Measurements from ENCODE around the gene SURF2.

Gene SURF2

GRCh38 chr9:133353548-133353947, 2.8 kb upstream of the SURF2 start:
- in situ Hi-C loops (cut with MboI; ENCODE audit: low sequenced_read_pairs), result no loop called here

DNA sequence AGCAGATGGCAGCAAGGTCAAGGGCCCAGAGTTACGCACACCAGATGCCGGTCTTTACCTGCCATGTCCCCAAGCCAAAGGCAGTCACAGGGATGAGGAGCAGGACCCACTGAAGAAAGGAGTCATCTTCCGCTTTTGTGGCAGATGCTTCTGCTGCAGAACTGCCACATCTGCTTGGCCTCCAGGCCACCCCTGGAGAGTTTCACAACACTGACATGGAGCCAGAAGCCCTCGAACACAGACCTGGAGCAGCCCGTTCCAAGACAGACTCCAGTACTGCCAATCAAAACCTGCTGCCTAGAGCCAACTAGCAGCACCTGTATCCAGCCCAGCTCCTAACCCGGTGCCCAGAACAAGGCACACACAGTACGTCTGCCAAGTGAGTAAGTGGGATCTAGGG, 1.6 kb upstream of the SURF2 start:
- in situ Hi-C loops (cut with MboI; ENCODE audit: low sequenced_read_pairs), result no loop called here

- in situ Hi-C loops (cut with MboI; ENCODE audit: low sequenced_read_pairs), result no loop called here
These were observed 431 bp upstream of the SURF2 start for GRCh38 chr9:133355881-133356357.

GRCh38 chr9:133357656-133358055, 1.3 kb downstream of the SURF2 start:
- in situ Hi-C loops (cut with MboI; ENCODE audit: low sequenced_read_pairs), result no loop called here

- in situ Hi-C loops (cut with MboI; ENCODE audit: low sequenced_read_pairs), result no loop called here
These were observed 3.2 kb downstream of the SURF2 start for GRCh38 chr9:133359399-133360175.

- in situ Hi-C loops (cut with MboI; ENCODE audit: low sequenced_read_pairs), result no loop called here
These were observed 4.3 kb downstream of the SURF2 start for GRCh38 chr9:133360400-133361393.

DNA sequence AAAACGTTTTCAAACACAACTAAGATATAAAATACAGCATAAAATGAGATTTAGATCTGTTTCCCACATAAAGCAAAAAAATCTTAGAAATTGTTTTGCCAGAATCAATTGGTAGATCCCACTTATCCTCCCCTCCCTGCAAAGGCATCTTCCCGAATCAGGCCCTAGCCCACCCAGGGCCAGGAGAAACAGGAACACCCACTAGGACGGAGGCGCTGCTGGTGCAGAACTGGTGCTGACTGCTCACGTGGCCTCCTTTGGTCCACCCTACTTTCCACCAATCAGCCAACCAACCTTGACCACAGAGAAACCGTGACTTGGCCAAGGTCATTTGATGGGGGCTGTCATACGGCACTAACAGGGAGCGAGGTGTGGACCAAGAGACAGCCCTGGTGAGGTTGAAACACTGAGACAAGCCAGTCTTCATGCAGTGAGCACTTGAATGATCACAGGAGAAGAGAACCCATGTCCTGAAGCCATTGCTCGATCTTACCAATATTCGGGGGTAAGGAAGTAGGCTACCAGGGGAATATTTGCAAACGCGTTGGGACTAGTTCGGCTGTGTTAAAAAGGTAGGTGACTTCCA, 5.2 kb downstream of the SURF2 start:
- in situ Hi-C loops (cut with MboI; ENCODE audit: low sequenced_read_pairs), result no loop called here

- in situ Hi-C loops (cut with MboI; ENCODE audit: low sequenced_read_pairs), result no loop called here
These were observed 6.2 kb downstream of the SURF2 start for GRCh38 chr9:133362359-133363044.

- in situ Hi-C loops (cut with MboI; ENCODE audit: low sequenced_read_pairs), result no loop called here
These were observed 10.1 kb downstream of the SURF2 start for GRCh38 chr9:133366435-133366834.

GRCh38 chr9:133367221-133367620, 10.9 kb downstream of the SURF2 start:
- in situ Hi-C loops (cut with MboI; ENCODE audit: low sequenced_read_pairs), result no loop called here

DNA sequence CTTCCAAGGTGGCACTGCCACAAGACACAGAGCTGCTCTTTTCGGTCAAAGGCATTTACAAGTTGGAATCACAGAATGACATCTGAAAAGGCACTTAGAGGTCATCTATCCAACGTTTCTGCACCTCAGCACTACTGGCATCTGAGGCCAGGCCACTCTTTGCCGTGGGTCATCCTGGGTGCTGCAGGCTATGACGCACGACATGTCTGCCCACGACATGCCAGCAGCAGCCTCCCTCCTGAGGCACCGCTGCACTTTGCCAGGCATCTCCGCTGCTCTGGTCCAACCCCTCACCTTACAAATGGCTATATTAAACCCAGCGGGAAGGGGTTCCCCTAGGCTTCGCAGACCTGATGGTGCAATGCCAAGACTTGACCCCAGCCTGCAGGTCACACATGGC, 11.4 kb downstream of the SURF2 start:
- in situ Hi-C loops (cut with MboI; ENCODE audit: low sequenced_read_pairs), result no loop called here

DNA sequence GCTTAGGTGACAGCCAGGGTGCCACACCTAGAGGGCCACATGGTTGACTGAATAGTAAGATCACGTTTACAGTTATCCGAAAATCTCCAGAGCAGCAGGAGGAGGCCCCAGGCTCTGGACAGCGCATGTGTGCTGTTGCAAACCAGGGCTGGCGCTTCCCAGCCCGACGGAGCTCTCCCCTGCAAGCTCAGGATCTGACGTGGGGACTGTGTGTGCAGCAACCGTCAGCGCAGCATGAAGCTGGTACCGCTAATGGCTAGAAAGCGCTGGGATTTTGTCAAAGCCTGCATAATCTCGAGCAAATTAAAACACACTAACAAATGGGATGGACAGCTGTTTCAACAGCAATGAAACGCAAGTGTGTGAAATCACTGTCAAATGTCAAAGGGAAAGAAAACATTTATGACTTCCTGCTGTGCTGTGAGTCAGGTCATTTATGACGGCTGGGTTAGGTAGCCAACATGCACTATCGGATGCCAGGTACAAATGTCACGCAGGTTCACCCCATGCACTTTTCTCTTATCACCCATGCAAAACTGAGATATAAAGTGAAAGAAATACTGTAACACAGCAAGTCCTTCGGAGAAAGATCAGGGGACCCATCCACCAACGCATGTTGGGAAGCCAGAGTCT, 12.0 kb downstream of the SURF2 start:
- in situ Hi-C loops (cut with MboI; ENCODE audit: low sequenced_read_pairs), result no loop called here

DNA sequence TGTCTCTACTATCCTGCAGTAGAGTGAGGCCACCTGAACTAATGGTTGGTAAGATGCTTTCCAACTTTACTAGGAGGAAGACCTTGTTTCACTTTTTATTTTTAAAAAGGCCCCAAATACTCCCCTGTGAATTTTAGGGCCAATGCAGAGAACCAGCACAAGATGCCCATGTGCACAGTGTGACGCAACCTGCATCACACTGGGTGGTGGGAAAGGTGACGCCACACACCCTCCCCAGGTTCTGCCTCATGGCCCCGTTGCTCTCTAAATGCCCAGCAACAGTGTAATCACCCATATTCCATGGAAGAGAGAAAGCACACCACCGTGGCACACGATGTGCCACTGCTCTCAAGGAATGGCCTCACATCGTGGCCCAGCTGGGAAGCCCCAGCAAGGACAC, 13.1 kb downstream of the SURF2 start:
- in situ Hi-C loops (cut with MboI; ENCODE audit: low sequenced_read_pairs), result no loop called here

- in situ Hi-C loops (cut with MboI; ENCODE audit: low sequenced_read_pairs), result no loop called here
These were observed 13.6 kb downstream of the SURF2 start for GRCh38 chr9:133369933-133370332.

DNA sequence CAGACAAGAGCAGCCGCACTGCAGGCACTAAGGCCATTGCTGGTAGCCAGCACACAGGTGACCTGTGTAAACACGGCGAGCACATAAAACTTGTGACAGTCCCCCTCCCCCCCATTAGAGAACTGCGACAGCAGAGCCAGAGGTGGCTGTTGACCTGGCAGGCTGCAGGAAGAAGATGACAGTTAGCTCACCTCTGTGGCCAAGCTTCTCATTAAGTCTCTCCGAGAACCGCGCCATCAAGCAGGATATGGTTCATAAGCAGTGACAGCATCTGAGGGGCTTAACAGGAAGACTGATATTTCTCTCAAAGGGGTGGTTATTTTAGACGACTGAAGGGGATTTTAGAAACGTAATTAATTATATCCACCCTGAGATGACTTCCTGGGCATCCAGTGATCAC, 14.3 kb downstream of the SURF2 start:
- in situ Hi-C loops (cut with MboI; ENCODE audit: low sequenced_read_pairs), result no loop called here

GRCh38 chr9:133371261-133371711, 14.9 kb downstream of the SURF2 start:
- in situ Hi-C loops (cut with MboI; ENCODE audit: low sequenced_read_pairs), result no loop called here

DNA sequence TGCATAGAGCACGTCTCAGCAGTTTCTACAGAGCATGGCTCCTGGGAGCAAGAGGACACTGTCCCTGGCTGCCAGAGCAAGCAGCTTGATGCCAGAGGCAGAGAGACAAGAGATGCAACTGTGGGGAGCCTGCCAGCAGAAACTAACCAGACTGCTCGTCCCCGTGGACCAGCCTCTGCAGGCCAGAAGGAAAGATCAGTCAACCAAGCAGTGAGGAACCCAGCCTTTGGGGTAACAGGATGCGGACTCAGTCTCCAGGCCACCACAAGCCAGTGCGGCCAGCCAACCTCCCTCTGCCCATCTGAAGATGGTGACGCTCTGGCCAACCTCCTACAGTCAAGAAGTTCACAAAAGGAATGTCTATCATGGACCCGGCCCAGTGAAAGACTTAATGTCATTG, 15.8 kb downstream of the SURF2 start:
- in situ Hi-C loops (cut with MboI; ENCODE audit: low sequenced_read_pairs), result no loop called here

DNA sequence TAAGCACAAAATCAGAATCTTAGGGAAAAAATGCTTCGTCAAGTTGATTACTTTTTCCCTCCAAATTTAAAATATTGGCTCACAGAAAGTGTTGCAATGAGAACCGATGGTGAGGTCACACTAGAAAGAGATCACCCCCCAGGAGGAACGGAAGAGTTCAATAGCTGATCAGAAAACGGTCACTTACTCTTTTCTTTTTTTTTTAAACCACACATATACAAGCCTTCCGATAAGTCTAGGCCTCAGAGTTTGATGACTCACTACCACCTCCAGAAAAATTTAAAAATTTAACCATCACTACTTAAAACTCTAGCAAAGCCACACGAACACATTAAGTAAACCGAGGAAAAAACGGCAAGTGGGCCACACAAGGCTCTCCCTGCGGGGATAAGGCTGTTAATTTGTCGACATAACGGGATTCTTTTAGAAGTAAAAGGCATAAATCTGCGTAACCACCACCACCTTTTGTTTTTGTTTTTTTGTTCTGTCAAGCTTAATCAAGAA, 18.3 kb downstream of the SURF2 start:
- in situ Hi-C loops (cut with MboI; ENCODE audit: low sequenced_read_pairs), result no loop called here

- in situ Hi-C loops (cut with MboI; ENCODE audit: low sequenced_read_pairs), result no loop called here
These were observed 18.9 kb downstream of the SURF2 start for GRCh38 chr9:133375116-133375723.
